KBM-7 (cell line): ENCODE results near the gene SPCS1.

ENCODE experiments used
- DNase-seq: peaks from one replicate; pipeline ENCODE4 v3.0.0-alpha.2; 2015
- in situ Hi-C: fragments of 300-500 bp; cut with MboI; formaldehyde crosslinking; loops from 2 replicates; pipeline ENCODE4 v1.14.3; 2020; ENCODE audit warnings: low sequenced_read_pairs, low pct_unique_long_range_greater_than_20kb, mixed read lengths

SPCS1 gene

GRCh38 chr3:52690560-52690959 is 15.3 kb upstream of the SPCS1 start:
- in situ Hi-C loops: no loop called here
- no peak for DNase-seq

- in situ Hi-C loops: no loop called here
- no peak for DNase-seq
These were observed 12.8 kb upstream of the SPCS1 start for GRCh38 chr3:52693071-52693470.

GRCh38 chr3:52694528-52695189 is 11.2 kb upstream of the SPCS1 start:
- no peak for DNase-seq
- in situ Hi-C loops: no loop called here

- in situ Hi-C loops: no loop called here
- DNase-seq: no peak
These were observed 9.9 kb upstream of the SPCS1 start for GRCh38 chr3:52695798-52696671.

GRCh38 chr3:52696830-52697631 is 8.9 kb upstream of the SPCS1 start:
- DNase-seq: no peak
- in situ Hi-C loops: no loop called here

- in situ Hi-C loops: no loop called here
- DNase-seq: no peak
These were observed 8.3 kb upstream of the SPCS1 start for GRCh38 chr3:52697632-52697965.

GRCh38 chr3:52703341-52703740 is 2.6 kb upstream of the SPCS1 start:
- peak; percentile 61 for DNase-seq
- in situ Hi-C loops: no loop called here

GRCh38 chr3:52704611-52705437 is 1.1 kb upstream of the SPCS1 start:
- in situ Hi-C loops: no loop called here
- peak; percentile 50 for DNase-seq

- no peak for DNase-seq
- in situ Hi-C loops: no loop called here
These were observed 543 bp upstream of the SPCS1 start for GRCh38 chr3:52705438-52705687.

GRCh38 chr3:52707585-52707984 is 1.7 kb downstream of the SPCS1 start:
- peak; percentile 48 for DNase-seq
- in situ Hi-C loops: no loop called here

- no peak for DNase-seq
- in situ Hi-C loops: no loop called here
These were observed 4.6 kb downstream of the SPCS1 start for GRCh38 chr3:52710512-52710911.

- no peak for DNase-seq
- in situ Hi-C loops: no loop called here
These were observed 6.6 kb downstream of the SPCS1 start for GRCh38 chr3:52712291-52713212.

GRCh38 chr3:52714335-52715302 is 8.7 kb downstream of the SPCS1 start:
- in situ Hi-C loops: no loop called here
- DNase-seq: no peak

GRCh38 chr3:52715714-52716305 is 9.9 kb downstream of the SPCS1 start:
- peak; percentile 54 for DNase-seq
- in situ Hi-C loops: no loop called here

GRCh38 chr3:52719618-52720017 is 13.7 kb downstream of the SPCS1 start:
- DNase-seq: no peak
- in situ Hi-C loops: no loop called here

GRCh38 chr3:52721002-52721729 is 15.3 kb downstream of the SPCS1 start:
- in situ Hi-C loops: no loop called here

GRCh38 chr3:52721730-52722008 is 15.8 kb downstream of the SPCS1 start:
- in situ Hi-C loops: no loop called here
- DNase-seq: no peak

More at GRCh38 chr3:52721002-52721729, 15.3 kb downstream of the SPCS1 start:
- DNase-seq: peak; percentile 93
